GM21515 (cell line): Measurements from ENCODE around the gene BST2.

Experiments used
- ATAC-seq: cut with Tn5 transposase; IDR thresholded peaks from one replicate; pipeline ENCODE4 v1.9.1; 2021; ENCODE audit not compliant: unreplicated experiment

BST2 gene

DNA sequence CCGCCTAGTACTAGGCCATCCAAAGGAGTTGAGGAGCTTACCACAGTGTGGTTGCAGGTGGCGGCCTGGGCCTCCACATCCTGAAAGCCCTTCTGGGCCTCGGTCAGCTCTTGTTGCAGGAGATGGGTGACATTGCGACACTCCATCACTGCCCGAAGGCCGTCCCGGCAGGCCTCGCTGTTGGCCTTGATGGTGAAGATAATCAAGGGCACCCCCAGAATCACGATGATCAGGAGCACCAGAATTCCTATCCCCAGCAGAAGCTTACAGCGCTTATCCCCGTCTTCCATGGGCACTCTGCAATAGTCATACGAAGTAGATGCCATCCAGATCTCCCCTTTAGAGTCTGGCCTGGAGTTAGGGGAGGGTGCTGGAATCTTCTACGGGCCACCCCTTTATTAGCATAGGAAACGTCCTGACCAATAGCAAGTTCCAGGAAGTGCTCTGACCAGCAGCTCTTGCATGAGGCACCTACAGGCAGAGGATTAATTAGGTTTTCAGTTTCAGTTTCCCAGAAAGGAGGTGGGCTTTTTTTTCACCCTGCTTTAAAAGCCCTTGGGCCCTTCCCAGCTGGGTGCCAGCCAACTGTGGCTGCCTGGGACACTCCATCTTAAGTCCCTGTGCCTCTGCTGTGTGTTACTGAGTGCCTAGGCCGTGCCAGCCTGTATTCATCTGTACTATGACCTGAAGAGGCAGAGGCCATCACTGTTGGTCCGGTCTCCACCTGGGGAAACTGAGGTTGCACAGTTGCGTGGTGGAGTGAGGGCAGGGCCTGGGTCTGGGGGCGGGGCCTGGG, at the start of gene BST2:
Gene BST2 (minus strand): TSS at position 381 of the 796 bp plus-strand sequence. CDS start 55 bp downstream, at position 326.
- peak; percentile 69 for ATAC-seq

- no peak for ATAC-seq
These were observed 49.2 kb upstream of the BST2 start for GRCh38 chr19:17454576-17455071.

- ATAC-seq = no peak
These were observed 46.4 kb upstream of the BST2 start for GRCh38 chr19:17451820-17452219.

DNA sequence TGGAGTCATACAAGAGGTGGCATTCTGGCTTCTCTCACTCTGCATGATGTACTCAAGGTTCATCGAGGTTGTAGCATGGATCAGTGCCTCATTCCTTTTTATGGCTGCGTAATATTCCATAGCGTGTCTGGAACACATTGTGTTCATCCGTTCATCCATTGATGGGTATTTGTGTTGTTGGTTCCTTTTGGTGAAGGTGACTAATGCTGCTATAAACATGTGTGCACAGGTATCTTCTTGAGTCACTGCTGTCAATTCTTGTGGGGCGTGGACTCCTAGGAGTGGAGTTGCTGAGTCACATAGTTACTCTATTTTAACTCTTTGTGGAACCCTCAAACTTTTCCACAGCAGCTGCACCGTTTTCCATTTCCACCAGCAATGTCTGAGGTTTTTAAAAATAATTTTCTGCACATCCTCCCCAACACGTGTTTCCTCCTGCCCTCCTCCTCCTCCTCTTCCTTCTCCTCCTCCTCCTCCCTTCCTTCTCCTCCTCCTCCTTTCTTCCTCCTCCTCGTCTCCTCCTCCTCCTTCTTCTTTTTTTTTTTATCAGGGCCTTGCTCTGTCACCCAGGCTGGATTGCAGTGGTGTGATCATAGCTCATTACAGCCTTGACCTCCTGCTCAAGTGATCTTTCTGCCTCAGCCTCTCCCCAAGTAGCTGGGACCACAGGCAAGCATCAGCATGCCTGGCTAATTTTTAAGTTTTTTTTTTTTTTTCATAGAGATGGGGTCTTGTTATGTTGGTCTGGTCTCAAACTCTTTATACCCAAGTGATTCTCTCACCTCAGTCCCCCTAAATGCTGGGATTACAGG, 45.0 kb upstream of the BST2 start:
- no peak for ATAC-seq

- no peak for ATAC-seq
These were observed 42.9 kb upstream of the BST2 start, which contains the start of gene TMEM221 for GRCh38 chr19:17448131-17448967. Gene TMEM221 (minus strand): TSS chr19:17448668. CDS start chr19:17448462, 206 bp downstream.

DNA sequence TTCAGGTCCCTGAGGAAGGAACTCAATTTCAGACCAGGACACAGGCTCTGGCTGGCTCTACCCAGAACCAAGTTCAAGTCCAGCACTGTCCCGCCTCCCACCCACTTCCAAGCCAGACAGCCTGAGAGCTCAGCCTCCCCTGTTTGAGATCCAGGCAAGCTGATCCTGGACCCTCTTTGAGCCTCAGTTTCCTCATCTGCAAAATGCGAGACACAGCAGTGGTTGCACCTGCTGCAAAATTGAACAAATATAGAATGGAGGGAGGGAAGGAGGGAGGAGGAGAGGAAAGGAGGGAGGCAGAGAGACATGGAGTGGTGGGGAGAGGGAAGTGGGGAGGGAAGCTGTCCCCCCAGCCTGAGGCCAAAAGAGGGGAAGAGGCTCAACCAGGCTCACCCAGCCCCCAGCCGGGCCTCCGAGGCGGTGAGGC, 42.3 kb upstream of the BST2 start:
- no peak for ATAC-seq

DNA sequence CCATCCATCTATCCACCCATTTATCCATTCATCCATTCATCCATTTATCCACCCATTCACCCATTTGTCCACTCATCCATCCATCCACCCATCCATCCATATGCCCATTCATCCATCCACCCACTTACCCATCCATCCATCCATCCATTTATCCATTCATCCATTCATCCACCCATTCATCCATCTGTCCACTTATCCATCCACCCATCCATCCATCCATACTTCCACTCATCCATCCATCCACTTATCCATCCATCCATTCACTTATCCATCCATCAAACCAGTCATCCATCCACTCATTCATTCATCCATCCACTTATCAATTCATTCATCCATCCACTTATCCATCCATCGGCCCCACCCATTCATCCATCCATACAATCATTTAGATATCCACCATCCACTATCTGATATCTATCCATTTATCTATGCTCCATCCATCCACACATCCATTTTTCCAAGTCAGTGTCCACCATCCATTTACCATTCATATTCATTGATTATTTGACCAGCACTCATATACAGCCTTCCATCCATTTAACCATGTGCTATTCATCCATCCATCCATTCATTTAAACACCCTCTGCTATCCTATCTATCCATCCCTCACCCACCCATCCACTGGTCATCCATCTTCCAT, 40.2 kb upstream of the BST2 start:
- no peak for ATAC-seq

DNA sequence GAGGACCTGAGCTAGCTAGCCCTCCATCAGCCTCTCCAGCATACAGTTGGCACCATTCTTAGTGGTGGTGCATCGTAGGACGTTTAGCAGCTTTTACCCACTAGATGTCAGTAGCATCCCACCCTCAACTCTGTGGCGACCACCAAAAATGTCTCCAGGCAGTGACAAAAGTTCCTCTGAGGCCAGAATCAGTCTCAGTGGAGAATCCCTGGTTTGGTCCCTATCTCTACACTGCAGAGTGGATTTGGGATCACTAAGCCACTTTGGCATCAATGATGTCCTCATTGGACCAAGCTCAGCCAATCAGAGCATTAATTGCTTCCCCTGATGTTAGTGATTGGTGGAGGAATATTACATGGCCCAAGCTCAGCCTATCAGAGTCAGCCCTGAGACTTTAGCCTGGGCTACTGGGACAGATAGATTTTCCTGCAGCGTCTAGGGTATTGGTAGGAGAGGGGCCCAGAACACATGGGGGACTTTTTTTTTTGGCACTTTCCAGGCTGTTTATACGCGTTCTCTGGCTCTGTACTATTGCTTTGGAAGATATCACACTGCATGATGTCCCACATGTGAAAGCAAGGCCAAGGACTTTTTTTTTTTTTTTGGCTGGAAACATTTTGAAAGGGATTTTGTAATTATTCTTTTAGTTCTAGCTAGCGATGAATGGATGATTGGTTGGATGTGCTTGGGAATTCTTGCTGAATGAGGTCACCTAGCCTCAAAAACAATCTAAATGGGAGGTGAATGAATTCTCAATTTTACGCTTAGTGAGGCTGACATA, 36.0 kb upstream of the BST2 start:
- no peak for ATAC-seq

DNA sequence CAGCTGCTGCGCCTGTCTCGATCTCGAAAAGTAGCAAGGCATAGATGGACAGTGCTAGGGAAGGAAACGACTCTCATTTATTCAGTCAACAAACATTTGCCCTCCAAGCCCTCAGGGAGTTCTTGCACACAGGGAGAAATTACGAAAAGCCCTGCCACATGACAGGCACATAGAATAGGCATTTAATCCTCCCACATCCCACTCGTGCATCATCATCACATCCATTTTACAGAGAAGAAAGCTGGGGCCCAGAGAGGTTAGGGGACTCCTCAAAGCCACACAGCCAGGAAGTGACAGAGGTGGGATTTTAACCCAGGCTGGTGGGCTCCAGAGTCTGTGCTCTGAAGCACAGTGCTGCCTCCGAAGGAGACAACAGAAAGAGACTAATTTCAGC, 31.4 kb upstream of the BST2 start:
- no peak for ATAC-seq

GRCh38 chr19:17436094-17436873, 30.9 kb upstream of the BST2 start:
- ATAC-seq = no peak

DNA sequence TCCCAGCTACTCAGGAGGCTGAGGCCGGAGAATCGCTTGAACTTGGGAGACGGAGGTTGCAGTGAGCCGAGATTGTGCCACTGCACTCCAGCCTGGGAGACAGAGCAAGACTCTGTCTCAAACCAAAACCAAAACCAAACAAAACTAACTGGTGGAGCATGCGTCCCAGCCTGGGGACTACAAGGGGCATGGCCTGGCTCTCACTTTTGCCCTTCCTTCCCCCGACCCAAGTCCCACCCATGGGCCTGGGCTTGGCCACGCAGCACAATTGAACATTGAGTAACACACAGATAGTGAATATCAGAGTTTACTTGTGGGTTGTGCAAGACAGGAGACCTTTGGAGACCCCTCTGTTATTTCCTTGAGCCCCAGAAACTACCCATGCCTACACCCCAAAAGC, 29.8 kb upstream of the BST2 start:
- no peak for ATAC-seq

DNA sequence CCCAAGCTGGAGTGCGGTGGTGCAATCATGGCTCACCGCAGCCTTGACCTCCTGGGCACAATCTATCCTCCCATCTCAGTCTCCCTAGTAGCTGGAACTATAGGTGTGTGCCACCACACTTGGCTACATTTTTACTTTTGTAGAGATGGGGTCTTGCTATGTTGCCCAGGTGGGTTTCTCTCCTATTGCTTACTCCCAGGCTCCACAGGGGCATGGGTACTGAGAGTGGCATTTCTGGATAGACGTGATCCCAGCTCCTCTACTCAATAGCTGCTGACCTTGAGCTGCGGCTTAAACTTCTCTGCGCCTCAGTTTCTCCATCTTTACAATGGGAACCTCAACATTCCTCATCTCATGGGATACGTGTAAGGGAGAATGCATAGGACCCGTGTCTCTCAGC, 26.0 kb upstream of the BST2 start:
- ATAC-seq = no peak

- no peak for ATAC-seq
These were observed 24.2 kb upstream of the BST2 start for GRCh38 chr19:17429641-17430113.

DNA sequence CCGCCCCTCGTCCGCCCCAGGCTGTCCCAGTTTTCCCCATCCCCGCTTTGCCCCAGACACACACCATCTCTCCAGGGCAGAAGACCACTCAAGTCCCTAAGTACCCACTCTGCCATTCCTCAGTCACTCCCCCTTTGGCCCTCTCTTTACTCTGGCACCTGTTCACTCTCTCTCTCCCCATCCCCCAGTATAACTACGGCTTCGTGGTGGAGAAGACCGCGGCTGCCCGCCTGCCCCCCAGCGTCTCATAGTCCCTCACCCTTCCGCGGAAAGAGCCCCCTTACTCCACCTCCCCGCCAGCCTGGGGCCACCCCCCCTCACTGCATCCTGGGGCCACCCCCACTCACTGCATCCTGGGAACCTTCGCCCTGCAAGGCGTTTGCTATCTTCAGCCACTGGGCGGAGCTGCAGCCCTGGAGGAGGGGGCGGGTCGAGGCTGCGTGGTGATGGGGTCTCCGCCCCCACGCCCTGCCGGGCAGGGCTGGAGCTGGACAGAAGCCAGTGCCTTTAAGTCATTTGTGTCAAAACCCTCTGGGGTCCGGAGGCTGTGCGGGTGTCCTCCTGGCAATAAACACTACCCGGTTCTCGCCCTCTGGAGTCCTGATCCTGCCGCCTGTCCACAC, 19.4 kb upstream of the BST2 start:
- no peak for ATAC-seq

DNA sequence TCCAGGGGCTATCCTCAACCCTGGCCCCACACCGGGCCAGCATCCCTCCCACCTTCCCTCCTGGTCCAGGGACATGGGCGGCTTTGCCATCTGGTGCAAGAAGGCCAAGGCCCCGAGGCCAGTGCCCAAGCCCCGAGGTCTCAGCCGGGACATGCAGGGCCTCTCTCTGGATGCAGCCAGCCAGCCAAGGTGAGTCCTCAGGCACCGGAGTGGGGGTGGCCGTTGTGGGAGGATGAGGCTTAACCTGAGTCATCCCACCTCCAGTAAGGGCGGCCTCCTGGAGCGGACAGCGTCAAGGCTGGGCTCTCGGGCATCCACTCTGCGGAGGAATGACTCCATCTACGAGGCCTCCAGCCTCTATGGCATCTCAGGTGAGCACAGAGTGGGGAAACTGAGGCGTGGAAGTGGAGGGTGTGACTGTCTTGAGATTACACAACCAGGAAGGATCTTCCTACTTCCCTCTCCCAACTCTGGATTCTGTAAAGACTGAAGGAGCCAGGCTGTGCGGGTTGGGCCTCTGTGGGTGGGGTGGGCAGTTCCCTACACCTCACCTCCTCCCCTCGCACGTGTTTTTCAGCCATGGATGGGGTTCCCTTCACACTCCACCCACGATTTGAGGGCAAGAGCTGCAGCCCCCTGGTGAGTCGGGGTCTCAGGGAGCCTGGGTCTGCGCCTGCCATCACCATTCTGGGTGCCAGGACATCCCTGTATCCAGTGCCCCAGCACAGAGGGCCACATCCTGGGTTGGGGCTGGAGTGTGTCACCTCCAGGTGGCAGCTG, 18.2 kb upstream of the BST2 start:
- no peak for ATAC-seq

DNA sequence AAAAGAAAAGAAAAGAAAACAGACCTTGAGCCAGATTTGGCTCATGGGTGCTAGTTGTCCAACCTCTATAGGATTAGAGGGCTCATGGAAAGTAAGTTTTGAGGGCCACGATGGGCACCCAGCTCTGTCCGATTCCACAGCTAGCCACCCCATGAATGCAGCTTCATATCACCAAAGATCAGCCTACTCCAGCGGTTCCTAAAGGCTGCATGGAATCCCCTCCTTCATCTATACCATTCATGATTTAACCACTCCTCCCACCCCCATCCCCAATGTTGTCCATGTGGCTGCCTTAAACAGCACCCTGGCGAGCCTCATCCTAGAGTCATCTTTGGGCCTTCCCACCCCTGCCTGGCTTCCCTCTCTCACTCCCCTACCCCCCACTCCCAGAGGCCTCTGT, 16.5 kb upstream of the BST2 start:
- no peak for ATAC-seq

- peak; percentile 23 for ATAC-seq
These were observed 15.1 kb upstream of the BST2 start for GRCh38 chr19:17420475-17420924.
